Lower leg skin (tissue), 3 donors: Measurements from ENCODE around the gene NCAM1.

Experiments used
- CTCF ChIP-seq, 3 donors: fragments of 450-650 bp; IDR thresholded peaks; one replicate each; pipeline ENCODE4 v1.5.1; 2016; ENCODE audit warnings: antibody characterized with exemption in 3 of 3, mild to moderate bottlenecking in 3 of 3, moderate library complexity in 2 of 3
- POLR2A ChIP-seq, 2 donors: fragments of 450-650 bp; IDR thresholded peaks; one replicate each; pipeline ENCODE4 v1.6.1; 2016 to 2017; ENCODE audit warnings: antibody characterized with exemption in 2 of 2, mild to moderate bottlenecking in 1 of 2, moderate library complexity in 1 of 2

GRCh38 chr11:112999520-112999919 is 38.3 kb downstream of the NCAM1 start:
- no peak for TF ChIP-seq CTCF (IDR thresholded peaks at IDR 0.05)
- TF ChIP-seq POLR2A (IDR thresholded peaks at IDR 0.05): no peak
